ENCODE measurements around the gene LDLRAD3. TPM values are rescaled to one million over a fixed set of nuclear protein-coding genes. Genes with fewer than 3 reads are reported as not detected.

The LDLRAD3 gene
- total RNA-seq, 2 experiments from 2014 or later, result 0.22 to 0.59 TPM

GRCh38 chr11:36097219-36097650 lies 153.4 kb downstream of the LDLRAD3 start:
- DNase-seq (no peak), ATAC-seq (no peak)
- Mint-ChIP-seq H3K27me3 (peaks cover 13% of the 10 kb centered on the region), H3K27ac (no peak overlapping the region), H3K36me3 (ENCODE audit: low read depth) (no peaks in the 10 kb centered on the region), H3K4me1 (ENCODE audit: low read depth) (no peaks in the 10 kb centered on the region), H3K4me3 (no peak overlapping the region), H3K9me3 (no peaks in the 10 kb centered on the region)
- ChIA-PET CTCF (no interaction called here), POLR2A (no interaction called here)
- intact Hi-C loops (cut with micrococcal nuclease), result no loop called here
- TF ChIP-seq CTCF (IDR thresholded peaks at IDR 0.05), result no peak

GRCh38 chr11:36098087-36098486 lies 154.2 kb downstream of the LDLRAD3 start:
- TF ChIP-seq CTCF (IDR thresholded peaks at IDR 0.05), result no peak
- DNase-seq (no peak), ATAC-seq (no peak)
- Mint-ChIP-seq H3K27ac (no peak overlapping the region), H3K27me3 (peaks cover 7% of the 10 kb centered on the region), H3K4me3 (no peak overlapping the region), H3K4me1 (ENCODE audit: low read depth) (no peaks in the 10 kb centered on the region), H3K36me3 (ENCODE audit: low read depth) (no peaks in the 10 kb centered on the region), H3K9me3 (no peaks in the 10 kb centered on the region)
- POLR2A ChIA-PET, result no interaction called here
- CTCF ChIA-PET, result no interaction called here
- intact Hi-C loops (cut with micrococcal nuclease), result no loop called here

- intact Hi-C loops (cut with micrococcal nuclease), result no loop called here
- Mint-ChIP-seq H3K9me3 (no peaks in the 10 kb centered on the region), H3K36me3 (ENCODE audit: low read depth) (no peaks in the 10 kb centered on the region), H3K27me3 (peaks cover 4% of the 10 kb centered on the region), H3K4me1 (ENCODE audit: low read depth) (no peaks in the 10 kb centered on the region), H3K4me3 (no peak overlapping the region), H3K27ac (no peak overlapping the region)
- DNase-seq, result no peak
- no peak for ATAC-seq
- POLR2A ChIA-PET, result no interaction called here
- TF ChIP-seq CTCF (IDR thresholded peaks at IDR 0.05), result no peak
- CTCF ChIA-PET, result no interaction called here
Measured at GRCh38 chr11:36098853-36099375, 155.1 kb downstream of the LDLRAD3 start.

- ATAC-seq (no peak), DNase-seq (no peak)
- no peaks in the 10 kb centered on the region for H3K9me3 Mint-ChIP-seq
- TF ChIP-seq CTCF (IDR thresholded peaks at IDR 0.05), result no peak
- no peak overlapping the region for H3K27ac Mint-ChIP-seq
- ChIA-PET CTCF (no interaction called here), POLR2A (no interaction called here)
- no peaks in the 10 kb centered on the region for H3K36me3 Mint-ChIP-seq (ENCODE audit: low read depth)
- no peaks in the 10 kb centered on the region for H3K4me1 Mint-ChIP-seq (ENCODE audit: low read depth)
- H3K27me3 Mint-ChIP-seq, result peaks cover 1% of the 10 kb centered on the region
- no peak overlapping the region for H3K4me3 Mint-ChIP-seq
- intact Hi-C loops (cut with micrococcal nuclease), result no loop called here
Measured at GRCh38 chr11:36101466-36101865, 157.6 kb downstream of the LDLRAD3 start.

- Mint-ChIP-seq H3K9me3 (no peaks in the 10 kb centered on the region), H3K4me3 (no peak overlapping the region), H3K36me3 (ENCODE audit: low read depth) (no peaks in the 10 kb centered on the region), H3K4me1 (ENCODE audit: low read depth) (no peaks in the 10 kb centered on the region), H3K27ac (no peak overlapping the region), H3K27me3 (no peaks in the 10 kb centered on the region)
- POLR2A ChIA-PET, result no interaction called here
- ATAC-seq (no peak), DNase-seq (no peak)
- intact Hi-C loops (cut with micrococcal nuclease), result no loop called here
- CTCF ChIA-PET, result no interaction called here
- no peak for TF ChIP-seq CTCF (IDR thresholded peaks at IDR 0.05)
Measured at GRCh38 chr11:36102868-36103267, 159.0 kb downstream of the LDLRAD3 start.

All from activated CD8-positive, alpha-beta T cell treated with anti-CD3 and anti-CD28 coated beads for 36 hours (primary cell).